ENCODE results near the gene CDH23. TPM values are rescaled to one million over a fixed set of nuclear protein-coding genes. Genes with fewer than 3 reads are reported as not detected.

CDH23 gene
- total RNA-seq, 1 experiment from 2014 or later: not detected

- no TSS peak for BruUV-seq (replicated peaks)
- H4K20me1 ChIP-seq (ENCODE audit: low read length): no peaks in the 10 kb centered on the region
- CTCF ChIA-PET: no interaction called here
- ATAC-seq (no peak), DNase-seq (no peak)
- H2AFZ ChIP-seq (ENCODE audit: low read length): no peak overlapping the region
- no peaks in the 10 kb centered on the region for H3K27me3 ChIP-seq (ENCODE audit: low read length)
- intact Hi-C loops (cut with micrococcal nuclease): no loop called here
- TF ChIP-seq CTCF (conservative IDR thresholded peaks at IDR 0.05; ENCODE audit: low read depth, low read length): no peak
- TF ChIP-seq EZH2 (IDR thresholded peaks at IDR 0.05; ENCODE audit: low read length, unreplicated experiment): no peak
- TF ChIP-seq EZH2phosphoT487 (IDR thresholded peaks at IDR 0.05; ENCODE audit: borderline replicate concordance, low read length): no peak
- no peaks in the 10 kb centered on the region for H3K79me2 ChIP-seq (ENCODE audit: low read length)
- no peaks in the 10 kb centered on the region for H3K4me1 ChIP-seq (ENCODE audit: insufficient read depth, low read length)
- POLR2A ChIA-PET (ENCODE audit: unreplicated experiment): no interaction called here
- no peaks in the 10 kb centered on the region for H3K9me2 ChIP-seq (replicated peaks; ENCODE audit: low read length)
- no peaks in the 10 kb centered on the region for H3K9me3 ChIP-seq (ENCODE audit: low read length)
- no peaks in the 10 kb centered on the region for H3F3A ChIP-seq (ENCODE audit: low read length, unreplicated experiment)
- no peak overlapping the region for H3K9ac ChIP-seq (ENCODE audit: low read length)
- H3K36me3 ChIP-seq (ENCODE audit: low read depth, low read length): no peaks in the 10 kb centered on the region
- no peak overlapping the region for H3K4me3 ChIP-seq (ENCODE audit: low read length)
- H3K4me2 ChIP-seq (ENCODE audit: low read length): no peak overlapping the region
- no peak overlapping the region for H3K27ac ChIP-seq (ENCODE audit: low read length)
Measured at GRCh38 chr10:71746344-71747037, 349.8 kb downstream of the CDH23 start.

DNA sequence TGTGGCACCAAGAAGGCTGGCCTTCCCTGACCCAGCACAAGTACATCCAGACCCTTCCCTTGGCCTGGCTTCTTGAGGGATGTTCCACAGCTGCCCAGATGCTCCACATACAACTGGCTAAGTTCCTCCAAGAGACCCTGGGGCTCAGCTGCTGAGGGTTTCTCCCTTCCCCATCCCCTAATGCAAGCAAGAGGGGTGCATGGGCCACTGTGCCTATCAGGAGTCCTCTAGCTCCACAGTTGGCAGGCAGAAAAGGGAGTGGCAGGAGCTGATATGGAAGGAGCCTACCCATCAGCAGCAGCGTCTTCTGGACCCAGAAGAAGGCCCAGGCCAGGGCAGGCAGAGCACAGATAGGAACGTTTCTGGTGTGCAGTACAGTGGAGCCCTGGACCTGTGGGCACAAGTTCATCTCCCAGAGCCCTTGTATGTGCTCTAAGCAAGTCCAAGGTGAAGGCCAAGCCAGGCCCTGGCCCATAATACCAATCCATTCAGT, 350.4 kb downstream of the CDH23 start:
- Histone ChIP-seq H3K9ac (ENCODE audit: low read length) (no peak overlapping the region), H3K27me3 (ENCODE audit: low read length) (no peaks in the 10 kb centered on the region), H3F3A (ENCODE audit: low read length, unreplicated experiment) (no peaks in the 10 kb centered on the region), H3K4me2 (ENCODE audit: low read length) (no peak overlapping the region), H3K4me3 (ENCODE audit: low read length) (no peak overlapping the region), H3K9me2 (replicated peaks; ENCODE audit: low read length) (no peaks in the 10 kb centered on the region), H2AFZ (ENCODE audit: low read length) (no peak overlapping the region), H3K79me2 (ENCODE audit: low read length) (no peaks in the 10 kb centered on the region), H3K4me1 (ENCODE audit: insufficient read depth, low read length) (no peaks in the 10 kb centered on the region), H3K36me3 (ENCODE audit: low read depth, low read length) (no peaks in the 10 kb centered on the region), H4K20me1 (ENCODE audit: low read length) (no peaks in the 10 kb centered on the region), H3K27ac (ENCODE audit: low read length) (no peak overlapping the region), H3K9me3 (ENCODE audit: low read length) (no peaks in the 10 kb centered on the region)
- no TSS peak for BruUV-seq (replicated peaks)
- DNase-seq (no peak), ATAC-seq (no peak)
- TF ChIP-seq EZH2phosphoT487 (IDR thresholded peaks at IDR 0.05; ENCODE audit: borderline replicate concordance, low read length): no peak
- no peak for TF ChIP-seq CTCF (conservative IDR thresholded peaks at IDR 0.05; ENCODE audit: low read depth, low read length)
- TF ChIP-seq EZH2 (IDR thresholded peaks at IDR 0.05; ENCODE audit: low read length, unreplicated experiment): no peak
- intact Hi-C loops (cut with micrococcal nuclease): no loop called here
- POLR2A ChIA-PET (ENCODE audit: unreplicated experiment): no interaction called here
- CTCF ChIA-PET: no interaction called here
